Measurements from ENCODE around the gene RORC.
"Not testable (repeated sequence)": the region's sequence is repeated elsewhere in the genome, so short reads cannot be mapped to it uniquely, and the experiment has no call there.

Gene RORC

GRCh38 chr1:151831605-151832004 is at the start of gene RORC:
RORC (minus strand) TSS chr1:151831802; CDS start chr1:151831764, 38 bp downstream.
- DNase-seq (ENCODE audit: low read depth in 2 of 2, low spot score in 1 of 2): no peak

- no peak for DNase-seq (ENCODE audit: low read depth in 2 of 2, low spot score in 1 of 2)
Measured at GRCh38 chr1:151875419-151876097, 44.0 kb upstream of the RORC start.

GRCh38 chr1:151872776-151873175 is 41.2 kb upstream of the RORC start:
- DNase-seq (ENCODE audit: low read depth in 2 of 2, low spot score in 1 of 2): not testable (repeated sequence)

DNA sequence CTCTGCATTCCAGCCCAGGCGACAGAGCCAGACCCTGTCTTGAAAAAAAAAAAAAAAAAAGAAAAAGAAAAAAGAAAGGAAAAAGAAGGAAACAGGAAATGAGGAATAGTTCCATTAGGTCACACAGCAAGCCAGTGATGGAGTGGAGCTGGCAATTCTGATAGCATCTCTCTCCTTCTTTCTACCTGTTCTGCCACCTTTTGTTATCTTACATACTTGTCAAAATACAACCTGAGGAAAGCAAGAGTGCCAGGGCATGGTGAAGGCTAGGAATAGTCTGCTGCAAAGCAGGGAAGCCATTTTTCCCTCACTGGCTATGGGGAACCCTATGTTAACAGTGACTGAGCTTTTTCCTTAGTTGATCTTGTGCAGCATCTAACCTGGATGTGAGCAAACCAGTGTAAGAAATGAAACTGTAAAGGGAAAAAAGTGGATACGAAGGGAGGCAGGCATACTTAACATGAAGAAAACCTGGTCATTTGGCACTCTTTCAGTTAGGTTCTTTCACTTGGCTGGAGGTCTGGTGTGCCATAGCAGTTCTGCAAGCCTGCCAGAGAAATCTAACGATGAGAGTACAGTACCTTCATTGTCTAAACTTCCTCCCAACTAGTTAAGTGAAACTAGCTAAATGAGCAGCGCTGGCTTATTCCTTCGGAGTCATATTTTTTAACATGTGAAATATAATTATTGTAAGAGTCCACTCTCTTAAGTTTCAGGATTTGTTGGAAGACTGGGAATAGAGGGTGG is 39.9 kb upstream of the RORC start:
- no peak for DNase-seq (ENCODE audit: low read depth in 2 of 2, low spot score in 1 of 2)

DNA sequence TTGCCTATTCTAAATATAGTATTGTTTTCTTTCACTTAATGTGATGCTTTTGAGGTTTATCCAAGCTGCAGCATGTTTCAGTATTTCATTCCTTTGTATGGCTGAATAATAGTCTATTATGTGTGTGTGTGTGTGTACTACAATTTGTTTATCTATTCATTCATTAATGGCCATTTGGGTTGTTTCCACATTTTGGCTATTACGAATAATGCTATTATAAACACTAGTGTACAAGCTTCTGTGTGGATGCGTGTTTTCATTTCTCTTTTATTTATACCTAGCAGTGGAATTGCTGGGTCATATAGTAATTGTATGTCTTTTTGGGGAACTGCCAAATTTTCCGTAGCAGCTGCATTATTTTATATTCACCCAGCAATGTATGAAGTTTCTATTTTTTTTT is 36.9 kb upstream of the RORC start:
- no peak for DNase-seq (ENCODE audit: low read depth in 2 of 2, low spot score in 1 of 2)

GRCh38 chr1:151867765-151868411 is 36.3 kb upstream of the RORC start:
- no peak for DNase-seq (ENCODE audit: low read depth in 2 of 2, low spot score in 1 of 2)

GRCh38 chr1:151867321-151867720 is 35.7 kb upstream of the RORC start:
- no peak for DNase-seq (ENCODE audit: low read depth in 2 of 2, low spot score in 1 of 2)

- no peak for DNase-seq (ENCODE audit: low read depth in 2 of 2, low spot score in 1 of 2)
Measured at GRCh38 chr1:151864411-151864810, 32.8 kb upstream of the RORC start.

DNA sequence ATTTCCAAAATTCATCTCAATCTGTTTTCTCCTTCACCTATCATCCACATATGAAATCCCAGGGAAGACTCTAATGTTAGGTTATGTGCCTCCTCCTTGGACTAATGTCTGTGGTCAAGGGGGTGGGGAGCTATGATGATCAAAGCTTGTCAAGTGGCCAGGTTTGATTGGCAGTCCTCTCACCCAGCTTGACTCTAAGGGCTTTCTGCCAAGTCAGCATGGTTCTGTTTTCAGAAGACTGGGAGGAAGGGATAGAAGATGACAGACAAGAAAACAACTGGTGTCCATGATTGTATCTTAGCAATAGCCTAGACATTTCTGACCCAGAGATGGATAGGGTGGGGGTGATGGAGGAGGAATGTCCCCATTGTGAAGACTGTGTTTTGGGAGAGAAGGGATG is 31.0 kb upstream of the RORC start:
- no peak for DNase-seq (ENCODE audit: low read depth in 2 of 2, low spot score in 1 of 2)

GRCh38 chr1:151860504-151861187 is 29.0 kb upstream of the RORC start:
- no peak for DNase-seq (ENCODE audit: low read depth in 2 of 2, low spot score in 1 of 2)

GRCh38 chr1:151859891-151860293 is 28.3 kb upstream of the RORC start:
- DNase-seq (ENCODE audit: low read depth in 2 of 2, low spot score in 1 of 2): no peak

GRCh38 chr1:151858886-151859665 is 27.5 kb upstream of the RORC start:
- DNase-seq (ENCODE audit: low read depth in 2 of 2, low spot score in 1 of 2): no peak

DNA sequence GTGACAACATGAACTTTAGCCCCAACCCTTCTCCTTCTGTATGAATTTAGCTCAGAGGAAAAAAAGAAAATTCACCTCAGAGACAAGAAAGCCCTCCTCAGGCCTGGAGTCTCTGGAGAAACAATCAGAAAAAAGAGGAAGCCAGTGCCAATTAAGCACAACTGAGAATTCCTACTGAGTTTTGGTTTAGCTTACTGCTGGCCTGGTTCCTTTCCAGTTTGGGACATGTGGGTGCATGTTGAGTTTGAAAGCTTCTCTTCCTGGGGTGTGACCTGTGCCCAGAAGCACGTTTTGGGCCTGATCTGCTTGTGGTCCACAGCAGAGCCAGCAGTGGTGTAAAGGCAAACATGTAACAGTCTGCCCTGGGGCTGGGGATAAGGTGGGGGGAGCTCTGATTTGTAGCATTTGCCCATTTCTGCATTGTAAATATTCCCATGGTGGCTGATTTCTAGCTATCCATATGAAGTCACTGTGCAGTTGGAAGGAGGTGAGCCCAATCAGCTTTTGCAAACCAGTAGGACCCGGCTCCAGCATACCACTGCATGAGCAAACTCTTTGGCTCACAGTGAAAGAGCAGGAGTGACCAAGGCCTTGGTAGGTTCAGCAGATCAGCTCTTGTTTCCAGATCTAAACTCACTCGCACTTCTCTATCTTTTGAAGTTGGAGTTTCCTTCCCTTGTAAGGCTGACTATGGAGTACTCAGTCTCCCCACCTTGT is 26.6 kb upstream of the RORC start:
- no peak for DNase-seq (ENCODE audit: low read depth in 2 of 2, low spot score in 1 of 2)

DNA sequence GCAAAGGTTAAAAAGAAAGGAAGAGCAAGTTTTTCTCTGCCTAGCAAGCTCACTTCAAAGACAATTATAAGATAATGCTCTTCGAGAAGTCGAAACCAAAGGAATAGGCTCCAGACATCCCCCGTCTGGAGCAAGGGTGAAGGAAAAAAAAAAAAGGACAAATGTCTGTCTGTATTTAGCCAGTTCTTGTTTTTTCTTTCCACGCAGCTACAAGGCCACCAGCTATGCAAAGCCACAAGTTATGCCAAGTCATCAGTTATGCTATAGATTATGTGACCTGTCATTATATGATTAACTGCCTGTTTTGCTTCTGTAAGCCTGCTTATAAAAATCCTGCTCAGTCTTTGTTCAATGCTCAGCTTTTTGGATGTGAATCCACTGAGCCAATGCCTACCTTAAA is 24.3 kb upstream of the RORC start:
- DNase-seq (ENCODE audit: low read depth in 2 of 2, low spot score in 1 of 2): no peak

DNA sequence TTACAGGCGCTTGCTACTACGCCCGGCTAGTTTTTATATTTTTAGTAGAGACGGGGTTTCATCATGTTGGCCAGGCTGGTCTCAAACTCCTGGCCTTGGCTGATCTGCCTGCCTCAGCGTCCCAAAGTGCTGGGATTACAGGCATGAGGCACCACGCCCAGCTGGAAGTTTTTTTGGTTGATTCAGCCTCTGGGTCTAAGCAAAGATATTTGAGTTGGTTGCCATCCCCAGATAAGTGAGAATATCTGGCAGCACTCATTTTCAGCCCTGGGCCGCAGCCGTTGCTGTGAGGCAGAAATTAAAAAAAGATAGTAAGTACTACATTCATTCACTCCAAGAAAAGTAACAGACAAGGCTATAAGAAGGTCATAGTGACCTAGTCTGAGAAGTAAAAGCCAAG is 23.9 kb upstream of the RORC start:
- DNase-seq (ENCODE audit: low read depth in 2 of 2, low spot score in 1 of 2): not testable (repeated sequence)

GRCh38 chr1:151854658-151855057 is 23.1 kb upstream of the RORC start:
- no peak for DNase-seq (ENCODE audit: low read depth in 2 of 2, low spot score in 1 of 2)

DNA sequence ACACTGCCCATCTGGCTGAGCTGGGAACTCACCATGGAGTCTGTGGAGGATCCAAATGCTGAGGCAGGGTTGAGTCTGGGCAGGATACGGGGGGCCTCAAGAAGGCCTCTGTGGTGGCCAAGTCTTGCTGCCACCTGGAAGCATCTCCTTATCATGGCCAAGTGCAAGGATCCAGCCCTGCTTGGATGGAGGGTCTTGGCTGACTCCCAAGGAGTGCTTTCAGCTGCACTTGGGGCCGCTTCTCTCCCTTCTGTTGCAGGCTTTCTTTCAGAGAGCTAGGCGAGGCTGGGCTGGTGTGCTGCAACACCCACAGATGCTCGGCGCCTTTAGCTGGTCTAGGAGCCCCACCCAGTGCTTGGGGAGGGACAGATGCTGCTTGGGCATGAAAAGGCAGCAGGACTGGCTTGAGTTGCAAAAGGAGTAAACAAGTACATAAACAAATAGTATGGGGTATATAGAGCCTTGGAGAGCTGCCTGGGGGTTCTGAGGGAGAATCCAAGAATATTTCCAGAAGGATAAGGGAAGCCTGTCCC is 21.9 kb upstream of the RORC start, which contains the start of gene THEM5:
Gene THEM5, minus strand, starts transcription at position 302 of the 533 bp plus-strand sequence. Its CDS starts 147 bp downstream, at position 155.
- DNase-seq (ENCODE audit: low read depth in 2 of 2, low spot score in 1 of 2): no peak

DNA sequence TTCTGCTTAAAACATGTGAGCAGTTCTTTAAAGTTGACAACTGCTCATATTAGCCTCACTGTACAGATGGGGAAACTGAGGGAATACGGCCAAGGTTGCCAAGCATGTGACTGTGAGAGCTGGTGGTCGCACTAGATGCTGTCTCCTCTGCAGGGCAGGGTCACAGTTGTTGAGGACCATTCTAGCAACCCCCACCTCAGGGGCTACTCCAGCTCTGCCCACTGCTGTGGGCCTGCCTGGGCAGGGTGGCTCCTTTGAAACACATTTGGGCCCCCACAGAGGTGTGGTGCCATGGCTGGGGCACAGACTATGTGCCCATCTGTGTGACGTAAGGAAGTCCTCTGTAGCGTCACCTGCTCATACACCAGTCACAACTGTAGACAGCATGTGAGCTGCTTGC is 21.1 kb upstream of the RORC start:
- no peak for DNase-seq (ENCODE audit: low read depth in 2 of 2, low spot score in 1 of 2)

GRCh38 chr1:151851886-151852285 is 20.3 kb upstream of the RORC start:
- no peak for DNase-seq (ENCODE audit: low read depth in 2 of 2, low spot score in 1 of 2)

DNA sequence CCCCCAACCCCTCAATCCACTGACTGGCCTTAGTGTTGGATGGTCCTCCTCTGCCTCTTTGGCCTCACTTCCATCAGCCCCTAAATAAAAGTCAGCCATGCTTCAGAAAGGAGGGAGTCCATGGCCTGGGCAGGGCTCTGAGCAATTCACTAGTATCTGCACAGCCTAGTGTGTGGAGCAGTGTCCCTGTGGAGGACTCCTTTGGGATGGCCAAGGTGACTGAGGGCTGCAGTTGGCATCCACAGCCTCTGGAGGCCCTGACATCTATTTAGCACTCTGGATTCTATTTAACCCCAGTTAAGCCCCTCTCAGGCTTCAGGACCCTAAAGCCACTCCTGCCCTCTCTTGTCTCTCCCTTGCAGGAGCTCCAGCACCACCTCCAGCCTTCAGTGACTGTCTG is 18.3 kb upstream of the RORC start:
- DNase-seq (ENCODE audit: low read depth in 2 of 2, low spot score in 1 of 2): no peak

Measured in stimulated activated CD8-positive, alpha-beta memory T cell treated with anti-CD3 and anti-CD28 coated beads, Interleukin-4, amount 100 ng/mL, for 4 hours (primary cell).